ENCODE measurements around the gene APC2. TPM values are rescaled to one million over a fixed set of nuclear protein-coding genes. Genes with fewer than 3 reads are reported as not detected.
"Not testable (repeated sequence)": the region's sequence is repeated elsewhere in the genome, so short reads cannot be mapped to it uniquely, and the experiment has no call there.

Gene APC2
- polyA plus RNA-seq, 4 donors = 0.58 to 2.1 (median 0.81) TPM; not detected in 1

- H3K4me3 ChIP-seq (ENCODE audit: low read depth in 1 of 3, low read length in 3 of 3) = no peak overlapping the region
- DNase-seq (no peak), FAIRE-seq (no peak)
- H3K27me3 ChIP-seq (ENCODE audit: control insufficient read depth in 3 of 3, insufficient read depth in 3 of 3, low read length in 3 of 3) = peaks cover 22 to 51% (median 25%) of the 10 kb centered on the region in 3 donors
- WGBS, 3 donors = 33 to 50% (median 47%) methylated on average over 41 to 44 of the region's 44 CpGs
- H3K4me1 ChIP-seq (ENCODE audit: control insufficient read depth in 3 of 3, insufficient read depth in 2 of 3, low read depth in 1 of 3, low read length in 2 of 3) = peaks cover 8 to 38% (median 8%) of the 10 kb centered on the region in 3 donors
- H3K36me3 ChIP-seq (ENCODE audit: control insufficient read depth in 3 of 3, insufficient read depth in 2 of 3, low read depth in 1 of 3, low read length in 3 of 3) = peaks cover 0 to 37% (median 5%) of the 10 kb centered on the region in 3 donors
- no peaks in the 10 kb centered on the region for H3K9me3 ChIP-seq (ENCODE audit: control insufficient read depth in 2 of 2, insufficient read depth in 1 of 2, low read depth in 1 of 2, low read length in 1 of 2)
- no peak overlapping the region for H3K27ac ChIP-seq (ENCODE audit: low read depth in 1 of 3, low read length in 2 of 3)
Measured at GRCh38 chr19:1472231-1473084, 22.5 kb downstream of the APC2 start.

GRCh38 chr19:1473085-1473851 is 23.3 kb downstream of the APC2 start:
- FAIRE-seq (no peak), DNase-seq (no peak)
- WGBS, 3 donors = 67 to 74% (median 73%) methylated on average over 20 of the region's 20 CpGs

GRCh38 chr19:1474011-1474764 is 24.3 kb downstream of the APC2 start:
- H3K27me3 ChIP-seq (ENCODE audit: control insufficient read depth in 3 of 3, insufficient read depth in 3 of 3, low read length in 3 of 3) = peaks cover 11 to 38% (median 12%) of the 10 kb centered on the region in 3 donors
- DNase-seq (no peak), FAIRE-seq (no peak)
- H3K9me3 ChIP-seq (ENCODE audit: control insufficient read depth in 2 of 2, insufficient read depth in 1 of 2, low read depth in 1 of 2, low read length in 1 of 2) = no peaks in the 10 kb centered on the region
- H3K4me3 ChIP-seq (ENCODE audit: low read depth in 1 of 3, low read length in 3 of 3) = no peak overlapping the region
- H3K36me3 ChIP-seq (ENCODE audit: control insufficient read depth in 3 of 3, insufficient read depth in 2 of 3, low read depth in 1 of 3, low read length in 3 of 3) = peaks cover 0 to 38% (median 5%) of the 10 kb centered on the region in 3 donors
- peaks cover 0 to 30% (median 6%) of the 10 kb centered on the region in 3 donors for H3K4me1 ChIP-seq (ENCODE audit: control insufficient read depth in 3 of 3, insufficient read depth in 2 of 3, low read depth in 1 of 3, low read length in 2 of 3)
- no peak overlapping the region for H3K27ac ChIP-seq (ENCODE audit: low read depth in 1 of 3, low read length in 2 of 3)
- WGBS, 3 donors = 77 to 81% (median 79%) methylated on average over 31 of the region's 31 CpGs

More at GRCh38 chr19:1473085-1473851, 23.3 kb downstream of the APC2 start:
- no peak overlapping the region for H3K27ac ChIP-seq (ENCODE audit: low read depth in 1 of 3, low read length in 2 of 3)
- H3K36me3 ChIP-seq (ENCODE audit: control insufficient read depth in 3 of 3, insufficient read depth in 2 of 3, low read depth in 1 of 3, low read length in 3 of 3) = peaks cover 0 to 38% (median 5%) of the 10 kb centered on the region in 3 donors
- H3K4me1 ChIP-seq (ENCODE audit: control insufficient read depth in 3 of 3, insufficient read depth in 2 of 3, low read depth in 1 of 3, low read length in 2 of 3) = peaks cover 4 to 36% (median 8%) of the 10 kb centered on the region in 3 donors
- no peak overlapping the region for H3K4me3 ChIP-seq (ENCODE audit: low read depth in 1 of 3, low read length in 3 of 3)
- peaks cover 16 to 45% (median 16%) of the 10 kb centered on the region in 3 donors for H3K27me3 ChIP-seq (ENCODE audit: control insufficient read depth in 3 of 3, insufficient read depth in 3 of 3, low read length in 3 of 3)
- no peaks in the 10 kb centered on the region for H3K9me3 ChIP-seq (ENCODE audit: control insufficient read depth in 2 of 2, insufficient read depth in 1 of 2, low read depth in 1 of 2, low read length in 1 of 2)

- DNase-seq (peak in 1 of 2 donors; percentile 1), FAIRE-seq (no peak)
- Histone ChIP-seq H3K27me3 (ENCODE audit: control insufficient read depth in 3 of 3, insufficient read depth in 3 of 3, low read length in 3 of 3) (peaks cover 5 to 36% (median 9%) of the 10 kb centered on the region in 3 donors), H3K4me3 (ENCODE audit: low read depth in 1 of 3, low read length in 3 of 3) (no peak overlapping the region), H3K9me3 (ENCODE audit: control insufficient read depth in 2 of 2, insufficient read depth in 1 of 2, low read depth in 1 of 2, low read length in 1 of 2) (no peaks in the 10 kb centered on the region), H3K36me3 (ENCODE audit: control insufficient read depth in 3 of 3, insufficient read depth in 2 of 3, low read depth in 1 of 3, low read length in 3 of 3) (peaks cover 0 to 38% (median 5%) of the 10 kb centered on the region in 3 donors), H3K27ac (ENCODE audit: low read depth in 1 of 3, low read length in 2 of 3) (no peak overlapping the region), H3K4me1 (ENCODE audit: control insufficient read depth in 3 of 3, insufficient read depth in 2 of 3, low read depth in 1 of 3, low read length in 2 of 3) (peaks cover 0 to 31% (median 6%) of the 10 kb centered on the region in 3 donors)
- 90 to 93% (median 91%) methylated on average over 26 of the region's 26 CpGs for WGBS, 3 donors
Measured at GRCh38 chr19:1474765-1475351, 24.9 kb downstream of the APC2 start.

- FAIRE-seq = no peak
- H3K4me3 ChIP-seq (ENCODE audit: low read depth in 1 of 3, low read length in 3 of 3) = no peak overlapping the region
- peaks cover 4 to 26% (median 5%) of the 10 kb centered on the region in 3 donors for H3K27me3 ChIP-seq (ENCODE audit: control insufficient read depth in 3 of 3, insufficient read depth in 3 of 3, low read length in 3 of 3)
- 92 to 94% (median 93%) methylated on average over 30 to 31 of the region's 31 CpGs for WGBS, 3 donors
- H3K4me1 ChIP-seq (ENCODE audit: control insufficient read depth in 3 of 3, insufficient read depth in 2 of 3, low read depth in 1 of 3, low read length in 2 of 3) = peaks cover 0 to 23% (median 3%) of the 10 kb centered on the region in 3 donors
- DNase-seq = no peak
- H3K36me3 ChIP-seq (ENCODE audit: control insufficient read depth in 3 of 3, insufficient read depth in 2 of 3, low read depth in 1 of 3, low read length in 3 of 3) = peaks cover 0 to 38% (median 5%) of the 10 kb centered on the region in 3 donors
- no peak overlapping the region for H3K27ac ChIP-seq (ENCODE audit: low read depth in 1 of 3, low read length in 2 of 3)
- no peaks in the 10 kb centered on the region for H3K9me3 ChIP-seq (ENCODE audit: control insufficient read depth in 2 of 2, insufficient read depth in 1 of 2, low read depth in 1 of 2, low read length in 1 of 2)
Measured at GRCh38 chr19:1475751-1476437, 26.0 kb downstream of the APC2 start.

GRCh38 chr19:1477056-1477455 is 27.1 kb downstream of the APC2 start:
- H3K4me1 ChIP-seq (ENCODE audit: control insufficient read depth in 3 of 3, insufficient read depth in 2 of 3, low read depth in 1 of 3, low read length in 2 of 3) = peaks cover 0 to 11% (median 0%) of the 10 kb centered on the region in 3 donors
- peaks cover 0 to 15% (median 0%) of the 10 kb centered on the region in 3 donors for H3K27me3 ChIP-seq (ENCODE audit: control insufficient read depth in 3 of 3, insufficient read depth in 3 of 3, low read length in 3 of 3)
- H3K27ac ChIP-seq (ENCODE audit: low read depth in 1 of 3, low read length in 2 of 3); FAIRE-seq; DNase-seq; H3K9me3 ChIP-seq (ENCODE audit: control insufficient read depth in 2 of 2, insufficient read depth in 1 of 2, low read depth in 1 of 2, low read length in 1 of 2); H3K4me3 ChIP-seq (ENCODE audit: low read depth in 1 of 3, low read length in 3 of 3): not testable (repeated sequence)
- peaks cover 0 to 38% (median 5%) of the 10 kb centered on the region in 3 donors for H3K36me3 ChIP-seq (ENCODE audit: control insufficient read depth in 3 of 3, insufficient read depth in 2 of 3, low read depth in 1 of 3, low read length in 3 of 3)
- 83 to 93% (median 89%) methylated on average over 9 of the region's 9 CpGs for WGBS, 3 donors

GRCh38 chr19:1478934-1479707 is 29.2 kb downstream of the APC2 start, which contains the start of gene C19orf25:
Gene C19orf25 (minus strand): TSS chr19:1479215. CDS start chr19:1478903, 312 bp downstream.
- peak within 1 kb of the TSS; percentile 56 to 92 (median 80) for H3K27ac ChIP-seq (ENCODE audit: low read depth in 1 of 3, low read length in 2 of 3)
- no peak for FAIRE-seq

More at GRCh38 chr19:1478934-1479707, 29.2 kb downstream of the APC2 start, which contains the start of gene C19orf25:
- H3K9me3 ChIP-seq (ENCODE audit: control insufficient read depth in 2 of 2, insufficient read depth in 1 of 2, low read depth in 1 of 2, low read length in 1 of 2) = no peaks in the 10 kb centered on the region
- H3K36me3 ChIP-seq (ENCODE audit: control insufficient read depth in 3 of 3, insufficient read depth in 2 of 3, low read depth in 1 of 3, low read length in 3 of 3) = peaks cover 0 to 32% (median 5%) of the 10 kb centered on the region in 3 donors
- peaks cover 0 to 4% (median 0%) of the 10 kb centered on the region in 3 donors for H3K4me1 ChIP-seq (ENCODE audit: control insufficient read depth in 3 of 3, insufficient read depth in 2 of 3, low read depth in 1 of 3, low read length in 2 of 3)
- DNase-seq = peak; percentile 95 to 97
- peak within 1 kb of the TSS; percentile 85 to 99 (median 92) for H3K4me3 ChIP-seq (ENCODE audit: low read depth in 1 of 3, low read length in 3 of 3)
- no peaks in the 10 kb centered on the region for H3K27me3 ChIP-seq (ENCODE audit: control insufficient read depth in 3 of 3, insufficient read depth in 3 of 3, low read length in 3 of 3)
- 0 to 1% (median 1%) methylated on average over 60 to 71 of the region's 71 CpGs for WGBS, 3 donors

Measured in small intestine (tissue), 7 donors.